ENCODE results near the gene CDH23.

- TF ChIP-seq CTCF (IDR thresholded peaks at IDR 0.05), result no peak
- no peak for TF ChIP-seq POLR2AphosphoS5 (IDR thresholded peaks at IDR 0.05; ENCODE audit: insufficient read depth in 1 of 2, low read depth in 1 of 2)
Measured at GRCh38 chr10:71472466-71472865, 75.7 kb downstream of the CDH23 start.

Measured in vagina (tissue), 2 donors.